Loucy (cell line): Measurements from ENCODE around the gene ORC3.

Experiments
- H2AFZ ChIP-seq: fragments of 200-600 bp; sonication (generic); 2 replicates; pipeline ENCODE4 v1.6.0; 2016; ENCODE audit warnings: antibody characterized with exemption, mild to moderate bottlenecking, low read length, moderate library complexity
- H3F3A ChIP-seq: fragments of 200-600 bp; 2 replicates; pipeline ENCODE4 v1.6.0; 2016; ENCODE audit warnings: antibody characterized with exemption, low read depth, mild to moderate bottlenecking
- H3K27me3 ChIP-seq: fragments of 200-600 bp; sonication (generic); 2 replicates; pipeline ENCODE4 v1.6.1; 2014; ENCODE audit warnings: low read length, mild to moderate bottlenecking; ENCODE audit not compliant: insufficient read depth, poor library complexity, severe bottlenecking
- H3K36me3 ChIP-seq: fragments of 200-600 bp; sonication (generic); 2 replicates; pipeline ENCODE4 v1.6.1; 2016; ENCODE audit warnings: low read length; ENCODE audit not compliant: insufficient read depth
- H3K4me1 ChIP-seq: fragments of 200-600 bp; sonication (generic); 2 replicates; pipeline ENCODE4 v1.5.1; 2014; ENCODE audit warnings: low read length, mild to moderate bottlenecking; ENCODE audit not compliant: insufficient read depth, poor library complexity, severe bottlenecking
- H3K4me2 ChIP-seq: fragments of 200-600 bp; sonication (generic); 2 replicates; pipeline ENCODE4 v1.6.0; 2014; ENCODE audit warnings: antibody characterized with exemption, low read length, low read depth, mild to moderate bottlenecking; ENCODE audit not compliant: poor library complexity, severe bottlenecking
- H3K4me3 ChIP-seq: fragments of 200-600 bp; sonication (generic); 2 replicates; pipeline ENCODE4 v1.5.1; 2014; ENCODE audit warnings: low read length, mild to moderate bottlenecking, mixed read lengths; ENCODE audit not compliant: poor library complexity, severe bottlenecking
- H3K79me2 ChIP-seq: fragments of 200-600 bp; sonication (generic); 2 replicates; pipeline ENCODE4 v1.6.1; 2014; ENCODE audit warnings: low read length; ENCODE audit not compliant: insufficient read depth
- H3K9ac ChIP-seq: fragments of 200-600 bp; sonication (generic); 2 replicates; pipeline ENCODE4 v1.6.0; 2014; ENCODE audit warnings: mild to moderate bottlenecking, low read depth, low read length, moderate library complexity; ENCODE audit not compliant: poor library complexity, severe bottlenecking
- H3K9me2 ChIP-seq: fragments of 200-600 bp; sonication (generic); replicated peaks from 2 replicates; pipeline ENCODE4 v1.6.1; 2016; ENCODE audit warnings: low read depth, low read length, mixed read lengths
- H3K9me3 ChIP-seq: fragments of 200-600 bp; sonication (generic); 2 replicates; pipeline ENCODE4 v1.6.1; 2014; ENCODE audit warnings: mild to moderate bottlenecking, antibody characterized with exemption, low read length, low read depth; ENCODE audit not compliant: insufficient read depth
- H4K20me1 ChIP-seq: fragments of 200-600 bp; sonication (generic); 2 replicates; pipeline ENCODE4 v1.6.0; 2014; ENCODE audit warnings: antibody characterized with exemption, low read length, mild to moderate bottlenecking; ENCODE audit not compliant: insufficient read depth, poor library complexity, severe bottlenecking
- EZH2phosphoT487 ChIP-seq: fragments of 200-600 bp; IDR thresholded peaks from 2 replicates; pipeline ENCODE4 v1.6.1; 2018; ENCODE audit warnings: antibody characterized with exemption, mild to moderate bottlenecking, moderate library complexity, borderline replicate concordance
- TF ChIP-seq, protein P1 (sequence below): fragments of 200-600 bp; sonication (generic); conservative IDR thresholded peaks from 2 replicates; pipeline ENCODE4 v1.5.1; 2014; ENCODE audit warnings: mild to moderate bottlenecking, antibody characterized with exemption, low read length

ORC3 gene

DNA sequence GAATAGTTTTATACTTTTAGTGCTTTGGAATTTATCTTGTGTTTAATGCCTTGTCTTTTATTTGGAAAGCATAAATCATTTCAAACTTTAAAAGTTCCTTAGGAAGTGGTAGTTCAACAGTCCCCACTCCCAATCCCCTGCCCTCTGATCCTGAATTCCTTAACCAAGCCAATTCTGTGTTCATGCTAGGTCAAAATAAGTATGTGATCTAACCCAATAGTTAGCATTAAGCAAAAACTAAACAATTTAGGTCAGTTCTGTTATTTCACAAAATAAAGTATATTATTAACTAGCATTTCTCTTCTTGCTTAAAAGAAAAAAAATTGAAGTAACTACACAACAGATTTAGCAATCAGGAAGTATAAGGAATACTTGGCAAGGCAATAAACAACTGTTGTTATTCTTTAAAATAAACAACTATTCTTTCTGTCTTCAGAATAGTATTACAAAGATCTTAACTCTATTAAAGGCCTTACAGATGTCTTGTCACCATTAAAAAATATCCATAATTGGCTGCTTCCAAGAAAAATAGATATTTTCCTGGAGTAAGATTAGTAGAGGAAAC is 75.1 kb downstream of the ORC3 start:
- peaks cover 10% of the 10 kb centered on the region; the same call in 1 of the 2 replicates for H3K36me3 ChIP-seq
- TF ChIP-seq, protein P1, sequence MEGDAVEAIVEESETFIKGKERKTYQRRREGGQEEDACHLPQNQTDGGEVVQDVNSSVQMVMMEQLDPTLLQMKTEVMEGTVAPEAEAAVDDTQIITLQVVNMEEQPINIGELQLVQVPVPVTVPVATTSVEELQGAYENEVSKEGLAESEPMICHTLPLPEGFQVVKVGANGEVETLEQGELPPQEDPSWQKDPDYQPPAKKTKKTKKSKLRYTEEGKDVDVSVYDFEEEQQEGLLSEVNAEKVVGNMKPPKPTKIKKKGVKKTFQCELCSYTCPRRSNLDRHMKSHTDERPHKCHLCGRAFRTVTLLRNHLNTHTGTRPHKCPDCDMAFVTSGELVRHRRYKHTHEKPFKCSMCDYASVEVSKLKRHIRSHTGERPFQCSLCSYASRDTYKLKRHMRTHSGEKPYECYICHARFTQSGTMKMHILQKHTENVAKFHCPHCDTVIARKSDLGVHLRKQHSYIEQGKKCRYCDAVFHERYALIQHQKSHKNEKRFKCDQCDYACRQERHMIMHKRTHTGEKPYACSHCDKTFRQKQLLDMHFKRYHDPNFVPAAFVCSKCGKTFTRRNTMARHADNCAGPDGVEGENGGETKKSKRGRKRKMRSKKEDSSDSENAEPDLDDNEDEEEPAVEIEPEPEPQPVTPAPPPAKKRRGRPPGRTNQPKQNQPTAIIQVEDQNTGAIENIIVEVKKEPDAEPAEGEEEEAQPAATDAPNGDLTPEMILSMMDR = no peak
- TF ChIP-seq EZH2phosphoT487 = no peak
- no peak overlapping the region for H3K4me2 ChIP-seq
- H4K20me1 ChIP-seq = no peaks in the 10 kb centered on the region
- no peaks in the 10 kb centered on the region for H3K9me3 ChIP-seq
- H3K9me2 ChIP-seq = no peaks in the 10 kb centered on the region
- no peaks in the 10 kb centered on the region for H3K27me3 ChIP-seq
- no peak overlapping the region for H3K9ac ChIP-seq
- no peaks in the 10 kb centered on the region; the same call in 1 of the 2 replicates for H3F3A ChIP-seq
- no peak overlapping the region for H3K4me3 ChIP-seq
- no peaks in the 10 kb centered on the region for H3K79me2 ChIP-seq
- no peaks in the 10 kb centered on the region for H3K4me1 ChIP-seq
- no peak overlapping the region for H2AFZ ChIP-seq

DNA sequence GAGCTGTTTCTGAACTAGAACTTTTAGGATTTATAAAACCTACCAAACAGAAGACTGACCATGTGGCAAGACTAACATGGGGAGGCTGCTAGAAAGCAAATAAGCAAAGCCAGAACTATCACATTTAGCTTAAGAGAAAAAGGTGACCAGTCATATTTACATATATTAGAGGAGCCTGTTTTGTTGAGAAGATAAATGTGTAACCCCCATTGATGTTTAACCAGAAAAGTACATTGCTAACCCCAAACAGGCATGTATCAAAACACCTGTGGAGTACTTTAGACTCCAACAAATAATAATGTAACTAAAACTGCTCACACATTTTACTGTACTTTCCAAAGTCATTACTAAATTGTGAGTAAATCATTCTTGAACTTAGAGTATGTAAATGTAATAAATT is 77.1 kb downstream of the ORC3 start:
- Histone ChIP-seq H3K4me3 (no peak overlapping the region), H3K9me2 (no peaks in the 10 kb centered on the region), H3F3A (no peaks in the 10 kb centered on the region; the same call in 1 of the 2 replicates), H3K36me3 (peaks cover 15% of the 10 kb centered on the region; the same call in 1 of the 2 replicates), H3K79me2 (no peaks in the 10 kb centered on the region), H2AFZ (no peak overlapping the region), H3K9ac (no peak overlapping the region), H3K4me2 (no peak overlapping the region), H4K20me1 (no peaks in the 10 kb centered on the region), H3K9me3 (no peaks in the 10 kb centered on the region), H3K4me1 (no peaks in the 10 kb centered on the region), H3K27me3 (no peaks in the 10 kb centered on the region)
- no peak for TF ChIP-seq EZH2phosphoT487
- TF ChIP-seq, protein P1 = no peak

DNA sequence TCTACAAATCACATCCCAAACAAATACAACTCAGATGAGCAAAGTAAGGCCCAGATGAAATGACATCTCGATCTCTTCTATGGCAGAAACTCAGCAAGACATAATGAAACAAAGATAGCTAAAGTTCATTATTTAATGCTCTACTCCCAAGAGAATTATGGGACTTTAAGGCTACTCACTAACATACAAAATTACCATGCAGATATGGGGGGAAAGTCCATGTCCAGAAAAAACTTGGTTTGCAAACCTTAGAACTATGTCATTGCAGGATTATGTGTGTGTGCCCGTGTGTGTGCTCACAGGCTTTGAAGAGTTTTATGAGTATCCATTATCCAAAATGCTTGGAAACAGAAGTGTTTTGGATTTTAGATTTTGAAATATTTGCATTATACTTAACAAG is 78.1 kb downstream of the ORC3 start:
- Histone ChIP-seq H3K9me3 (no peaks in the 10 kb centered on the region), H3K79me2 (no peaks in the 10 kb centered on the region), H3K9me2 (no peaks in the 10 kb centered on the region), H3K4me3 (no peak overlapping the region), H3F3A (no peaks in the 10 kb centered on the region; the same call in 1 of the 2 replicates), H3K4me2 (no peak overlapping the region), H2AFZ (no peak overlapping the region), H3K36me3 (peaks cover 23% of the 10 kb centered on the region; the same call in 1 of the 2 replicates), H3K9ac (no peak overlapping the region), H4K20me1 (no peaks in the 10 kb centered on the region), H3K4me1 (no peaks in the 10 kb centered on the region), H3K27me3 (no peaks in the 10 kb centered on the region)
- TF ChIP-seq, protein P1 = no peak
- no peak for TF ChIP-seq EZH2phosphoT487
